Activated CD8-positive, alpha-beta T cell treated with anti-CD3 and anti-CD28 coated beads, Interleukin-2, amount 10 ng/mL, durations not matched to agents 7 days and 5 days (primary cell): ENCODE results near the gene PDIK1L. TPM values are rescaled to one million over a fixed set of nuclear protein-coding genes. Genes with fewer than 3 reads are reported as not detected.

Experiments used
- ATAC-seq: fragments of 150-1000 bp; cut with Tn5 transposase; one replicate; pipeline ENCODE4 v1.10.0; 2021; ENCODE audit warnings: moderate library complexity
- CTCF ChIA-PET: fragments of 350-600 bp; sonication (Branson Sonifier 250); formaldehyde crosslinking; loops from one replicate; lab custom pipeline; 2021; ENCODE audit warnings: antibody characterized with exemption; lab: Charles Lee
- POLR2A ChIA-PET: fragments of 350-600 bp; sonication (Branson Sonifier 250); formaldehyde crosslinking; loops from one replicate; lab custom pipeline; 2021; ENCODE audit warnings: antibody characterized with exemption; lab: Charles Lee
- DNase-seq: peaks from one replicate; pipeline ENCODE4 v3.0.0-alpha.2; 2020
- H3K27ac Mint-ChIP-seq: one replicate; pipeline ENCODE4 v1.8.0; 2021; ENCODE audit warnings: mild to moderate bottlenecking, mixed read lengths
- H3K27me3 Mint-ChIP-seq: one replicate; pipeline ENCODE4 v1.8.0; 2021; ENCODE audit warnings: low read depth, mixed read lengths
- H3K36me3 Mint-ChIP-seq: one replicate; pipeline ENCODE4 v1.8.0; 2021; ENCODE audit warnings: low read depth, mixed read lengths
- H3K4me1 Mint-ChIP-seq: one replicate; pipeline ENCODE4 v1.8.0; 2021; ENCODE audit warnings: low read depth, mixed read lengths
- H3K4me3 Mint-ChIP-seq: one replicate; pipeline ENCODE4 v1.8.0; 2021; ENCODE audit warnings: mild to moderate bottlenecking, mixed read lengths
- H3K9me3 Mint-ChIP-seq: one replicate; pipeline ENCODE4 v1.8.0; 2022; ENCODE audit warnings: mixed read lengths; ENCODE audit not compliant: insufficient read depth
- total RNA-seq, 2 experiments: library from RNA; stranded (reverse); gene quantifications; one replicate each; pipeline ENCODE4 v1.2.3, GENCODE V29; 2021

Gene PDIK1L
- total RNA-seq, 2 experiments from 2014 or later = 21.3 to 25.4 TPM

- ChIA-PET POLR2A (no interaction called here), CTCF (no interaction called here)
- Mint-ChIP-seq H3K4me3 (no peak overlapping the region), H3K36me3 (no peaks in the 10 kb centered on the region), H3K4me1 (peaks cover 22% of the 10 kb centered on the region), H3K27me3 (no peaks in the 10 kb centered on the region), H3K9me3 (peaks cover 3% of the 10 kb centered on the region), H3K27ac (no peak overlapping the region)
- no peak for ATAC-seq
- no peak for DNase-seq
Observed at GRCh38 chr1:26134466-26134865, 22.8 kb downstream of the PDIK1L start.

GRCh38 chr1:26138974-26139558 lies 27.4 kb downstream of the PDIK1L start:
- POLR2A ChIA-PET = interaction anchor here (0.6 to 3.5 kb wide), 7 partner anchors 9 to 170 kb away, joined by 3 to 52 read pairs (median 3); partner anchors contain the start of genes PDIK1L and ZNF593
- ATAC-seq (peak; percentile 92), DNase-seq (peak; percentile 38)
- peak overlapping the region; percentile 40 for H3K4me3 Mint-ChIP-seq
- H3K4me1 Mint-ChIP-seq = peaks cover 15% of the 10 kb centered on the region
- CTCF ChIA-PET = interaction anchor here (0.6 to 10.4 kb wide), 14 partner anchors 11 to 279 kb away, joined by 3 to 317 read pairs (median 5); partner anchors contain the start of genes CEP85, PDIK1L and ZNF593
- peak overlapping the region; percentile 77 for H3K27ac Mint-ChIP-seq
- H3K36me3 Mint-ChIP-seq = no peaks in the 10 kb centered on the region
- H3K27me3 Mint-ChIP-seq = peaks cover 7% of the 10 kb centered on the region
- H3K9me3 Mint-ChIP-seq = peaks cover 3% of the 10 kb centered on the region

GRCh38 chr1:26142159-26142558 lies 30.5 kb downstream of the PDIK1L start:
- POLR2A ChIA-PET = interaction anchor here (0.6 to 1.8 kb wide), 3 partner anchors 16 to 31 kb away, joined by 3 to 9 read pairs (median 4); partner anchors contain the start of gene PDIK1L
- H3K4me3 Mint-ChIP-seq = no peak overlapping the region

GRCh38 chr1:26145041-26145959 lies 33.7 kb downstream of the PDIK1L start:
- H3K36me3 Mint-ChIP-seq = no peaks in the 10 kb centered on the region

More at GRCh38 chr1:26142159-26142558, 30.5 kb downstream of the PDIK1L start:
- Mint-ChIP-seq H3K27me3 (peaks cover 9% of the 10 kb centered on the region), H3K4me1 (peaks cover 22% of the 10 kb centered on the region), H3K36me3 (no peaks in the 10 kb centered on the region), H3K27ac (no peak overlapping the region), H3K9me3 (no peaks in the 10 kb centered on the region)
- DNase-seq = peak; percentile 18
- no peak for ATAC-seq
- CTCF ChIA-PET = interaction anchor here (1.2 to 10.6 kb wide), 7 partner anchors 17 to 275 kb away, joined by 3 to 356 read pairs (median 19); partner anchors contain the start of genes CEP85 and PDIK1L

GRCh38 chr1:26145960-26146294 lies 34.3 kb downstream of the PDIK1L start:
- ATAC-seq (no peak), DNase-seq (no peak)
- Mint-ChIP-seq H3K9me3 (no peaks in the 10 kb centered on the region), H3K4me1 (peaks cover 7% of the 10 kb centered on the region), H3K27me3 (peaks cover 23% of the 10 kb centered on the region), H3K36me3 (no peaks in the 10 kb centered on the region), H3K27ac (no peak overlapping the region), H3K4me3 (no peak overlapping the region)
- ChIA-PET POLR2A (interaction anchor here (1.1 to 1.6 kb wide), 3 partner anchors 19 to 34 kb away, joined by 3 to 16 read pairs (median 12); partner anchors contain the start of gene PDIK1L), CTCF (interaction anchor here (0.7 to 10.6 kb wide), 18 partner anchors 10 to 326 kb away, joined by 3 to 356 read pairs (median 5); partner anchors contain the start of genes CEP85, HMGN2, PAFAH2 and PDIK1L)

More at GRCh38 chr1:26145041-26145959, 33.7 kb downstream of the PDIK1L start:
- Mint-ChIP-seq H3K4me3 (no peak overlapping the region), H3K9me3 (no peaks in the 10 kb centered on the region), H3K4me1 (peaks cover 7% of the 10 kb centered on the region), H3K27me3 (peaks cover 23% of the 10 kb centered on the region), H3K27ac (no peak overlapping the region)
- peak; percentile 86 for DNase-seq
- peak; percentile 95 for ATAC-seq
- CTCF ChIA-PET = interaction anchor here (0.7 to 10.6 kb wide), 43 partner anchors 11 to 665 kb away, joined by 3 to 356 read pairs (median 5); partner anchors contain the start of genes CEP85, HMGN2, PAFAH2 and PDIK1L
- POLR2A ChIA-PET = interaction anchor here (1.0 to 1.6 kb wide), 6 partner anchors 19 to 43 kb away, joined by 3 to 16 read pairs (median 4); partner anchors contain the start of gene PDIK1L

GRCh38 chr1:26148887-26149286 lies 37.3 kb downstream of the PDIK1L start:
- Mint-ChIP-seq H3K36me3 (no peaks in the 10 kb centered on the region), H3K9me3 (no peaks in the 10 kb centered on the region)
- POLR2A ChIA-PET = no interaction called here

GRCh38 chr1:26153966-26154532 lies 42.4 kb downstream of the PDIK1L start:
- peaks cover 34% of the 10 kb centered on the region for H3K27me3 Mint-ChIP-seq
- ATAC-seq (no peak), DNase-seq (no peak)
- POLR2A ChIA-PET = no interaction called here
- CTCF ChIA-PET = interaction anchor here (1.0 to 5.2 kb wide), 4 partner anchors 9 to 263 kb away, joined by 3 to 43 read pairs (median 4); no protein-coding TSS in a partner anchor
- no peaks in the 10 kb centered on the region for H3K36me3 Mint-ChIP-seq
- no peaks in the 10 kb centered on the region for H3K9me3 Mint-ChIP-seq
- no peak overlapping the region for H3K4me3 Mint-ChIP-seq
- H3K4me1 Mint-ChIP-seq = peaks cover 5% of the 10 kb centered on the region
- H3K27ac Mint-ChIP-seq = no peak overlapping the region

More at GRCh38 chr1:26148887-26149286, 37.3 kb downstream of the PDIK1L start:
- Mint-ChIP-seq H3K27me3 (peaks cover 26% of the 10 kb centered on the region), H3K4me3 (no peak overlapping the region), H3K4me1 (peaks cover 7% of the 10 kb centered on the region), H3K27ac (no peak overlapping the region)
- ATAC-seq (no peak), DNase-seq (no peak)
- CTCF ChIA-PET = interaction anchor here (1.0 to 10.6 kb wide), 3 partner anchors 21 to 85 kb away, joined by 3 to 356 read pairs (median 4); partner anchors contain the start of genes CEP85, PDIK1L and ZNF593

- H3K27me3 Mint-ChIP-seq = peaks cover 34% of the 10 kb centered on the region
- no peaks in the 10 kb centered on the region for H3K36me3 Mint-ChIP-seq
- POLR2A ChIA-PET = no interaction called here
- no peak overlapping the region for H3K4me3 Mint-ChIP-seq
- ATAC-seq (no peak), DNase-seq (no peak)
- peaks cover 5% of the 10 kb centered on the region for H3K4me1 Mint-ChIP-seq
- H3K9me3 Mint-ChIP-seq = no peaks in the 10 kb centered on the region
- no peak overlapping the region for H3K27ac Mint-ChIP-seq
- CTCF ChIA-PET = interaction anchor here (1.0 to 5.7 kb wide), 4 partner anchors 10 to 57 kb away, joined by 3 to 43 read pairs (median 16); partner anchors contain the start of genes C1orf232 and ZNF593
Observed at GRCh38 chr1:26154750-26155149, 43.1 kb downstream of the PDIK1L start.

- CTCF ChIA-PET = interaction anchor here (0.7 to 5.7 kb wide), 6 partner anchors 11 to 261 kb away, joined by 3 to 43 read pairs (median 7); partner anchors contain the start of genes C1orf232 and ZNF593
- Mint-ChIP-seq H3K9me3 (no peaks in the 10 kb centered on the region), H3K27me3 (peaks cover 33% of the 10 kb centered on the region), H3K4me3 (no peak overlapping the region), H3K4me1 (peaks cover 5% of the 10 kb centered on the region), H3K27ac (no peak overlapping the region), H3K36me3 (no peaks in the 10 kb centered on the region)
- ATAC-seq = no peak
- no peak for DNase-seq
- POLR2A ChIA-PET = no interaction called here
Observed at GRCh38 chr1:26155370-26156284, 44.0 kb downstream of the PDIK1L start.
